Activated CD8-positive, alpha-beta T cell treated with anti-CD3 and anti-CD28 coated beads for 36 hours (primary cell): ENCODE measurements around the gene KRTAP13-1. TPM values are rescaled to one million over a fixed set of nuclear protein-coding genes. Genes with fewer than 3 reads are reported as not detected.

Experiments used
- ATAC-seq: fragments of 200-7000 bp; cut with Tn5 transposase; one replicate; pipeline ENCODE4 v1.10.0; 2021; ENCODE audit warnings: mild to moderate bottlenecking, moderate library complexity
- CTCF ChIA-PET: fragments of 350-600 bp; sonication (Branson Sonifier 250); formaldehyde crosslinking; loops from one replicate; lab custom pipeline; 2021; ENCODE audit warnings: antibody characterized with exemption; lab: Charles Lee
- POLR2A ChIA-PET: fragments of 350-600 bp; sonication (Branson Sonifier 250); formaldehyde crosslinking; loops from one replicate; lab custom pipeline; 2021; ENCODE audit warnings: antibody characterized with exemption; lab: Charles Lee
- DNase-seq: peaks from one replicate; pipeline ENCODE4 v3.0.0-alpha.2; 2020
- H3K27ac Mint-ChIP-seq: one replicate; pipeline ENCODE4 v1.8.0; 2021; ENCODE audit warnings: mild to moderate bottlenecking, mixed read lengths
- H3K27me3 Mint-ChIP-seq: one replicate; pipeline ENCODE4 v1.8.0; 2021; ENCODE audit warnings: mixed read lengths
- H3K36me3 Mint-ChIP-seq: one replicate; pipeline ENCODE4 v1.8.0; 2021; ENCODE audit warnings: low read depth, mixed read lengths
- H3K4me1 Mint-ChIP-seq: one replicate; pipeline ENCODE4 v1.8.0; 2021; ENCODE audit warnings: low read depth, mixed read lengths
- H3K4me3 Mint-ChIP-seq: one replicate; pipeline ENCODE4 v1.8.0; 2021; ENCODE audit warnings: mild to moderate bottlenecking, moderate library complexity, mixed read lengths
- H3K9me3 Mint-ChIP-seq: one replicate; pipeline ENCODE4 v1.8.0; 2021; ENCODE audit warnings: mixed read lengths
- CTCF ChIP-seq: fragments of 200-600 bp; IDR thresholded peaks from one replicate; pipeline ENCODE4 v1.8.0; 2022; ENCODE audit warnings: antibody characterized with exemption, mild to moderate bottlenecking
- intact Hi-C: fragments of 100-400 bp; cut with micrococcal nuclease; formaldehyde crosslinking; loops from one replicate; pipeline ENCODE4 v1.10.0; 2022
- total RNA-seq, 2 experiments: library from RNA; stranded (reverse); gene quantifications; one replicate each; pipeline ENCODE4 v1.2.3, GENCODE V29; 2021

KRTAP13-1 gene
- total RNA-seq, 2 experiments from 2014 or later, result not detected

GRCh38 chr21:30355906-30356305 lies 39.9 kb upstream of the KRTAP13-1 start:
- no peak overlapping the region for H3K27ac Mint-ChIP-seq
- TF ChIP-seq CTCF, result no peak
- no peaks in the 10 kb centered on the region for H3K9me3 Mint-ChIP-seq
- no peaks in the 10 kb centered on the region for H3K4me1 Mint-ChIP-seq
- POLR2A ChIA-PET, result no interaction called here
- DNase-seq (no peak), ATAC-seq (no peak)
- H3K36me3 Mint-ChIP-seq, result no peaks in the 10 kb centered on the region
- CTCF ChIA-PET, result no interaction called here
- no peak overlapping the region for H3K4me3 Mint-ChIP-seq
- H3K27me3 Mint-ChIP-seq, result peaks cover 6% of the 10 kb centered on the region
- intact Hi-C loops, result no loop called here

DNA sequence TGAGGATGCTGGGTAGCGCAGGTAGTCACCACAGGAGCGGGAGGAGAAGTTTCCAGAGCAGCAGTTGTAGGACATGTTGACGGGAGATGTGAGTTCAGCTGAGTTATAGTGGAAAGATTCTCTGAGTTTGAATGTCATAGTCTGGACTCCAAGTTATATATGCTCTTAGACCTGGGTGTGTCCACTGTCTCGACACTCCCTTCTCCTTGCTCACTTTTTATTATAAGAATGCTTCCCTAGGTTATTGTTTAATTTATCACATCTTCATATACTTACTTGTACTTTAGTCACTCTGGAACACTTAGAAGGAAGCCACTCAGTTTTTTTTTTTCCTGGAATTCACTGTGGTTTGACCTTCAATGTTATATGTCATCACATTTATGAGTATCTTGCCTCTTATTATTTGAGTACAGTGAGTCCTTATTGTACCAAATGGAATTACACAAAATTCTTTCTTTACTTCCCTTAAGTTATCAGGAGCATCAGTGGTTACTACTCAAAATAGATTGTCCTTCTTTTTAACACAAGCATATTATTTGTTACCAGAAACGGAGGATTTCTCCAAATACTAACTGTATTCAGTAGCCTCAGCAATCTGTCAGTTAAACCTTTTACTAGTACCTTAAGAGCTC lies 23.6 kb upstream of the KRTAP13-1 start, which contains the start of gene KRTAP13-2:
KRTAP13-2 (minus strand) TSS at position 133 of the 632 bp plus-strand sequence; CDS start at position 75, 58 bp downstream.
- H3K27ac Mint-ChIP-seq, result no peak within 1 kb of the TSS
- ChIA-PET POLR2A (no interaction called here), CTCF (no interaction called here)

DNA sequence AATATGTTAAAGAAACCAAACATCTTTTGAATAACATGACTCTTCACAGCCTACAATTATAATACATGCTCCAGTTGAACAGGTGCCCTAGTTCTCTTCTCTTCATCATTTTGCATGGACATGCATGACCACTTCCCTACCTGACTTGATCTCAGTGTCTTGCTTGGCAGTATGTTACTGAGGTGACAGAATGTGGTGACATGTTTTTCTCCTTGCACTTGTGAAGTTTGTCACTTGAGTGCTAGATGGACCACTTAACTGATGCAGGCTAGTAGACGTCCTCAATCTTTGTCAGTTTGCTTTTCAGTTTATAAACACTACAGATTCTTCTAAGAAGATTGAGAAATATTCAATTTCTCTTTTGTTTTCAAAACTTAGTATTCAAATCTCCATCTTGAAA lies 13.6 kb upstream of the KRTAP13-1 start:
- POLR2A ChIA-PET, result no interaction called here
- CTCF ChIA-PET, result no interaction called here

More for the DNA sequence above, 23.6 kb upstream of the KRTAP13-1 start, which contains the start of gene KRTAP13-2:
- Mint-ChIP-seq H3K4me3 (no peak within 1 kb of the TSS), H3K36me3 (no peaks in the 10 kb centered on the region), H3K9me3 (no peaks in the 10 kb centered on the region), H3K4me1 (no peaks in the 10 kb centered on the region), H3K27me3 (no peaks in the 10 kb centered on the region)
- DNase-seq, result no peak
- TF ChIP-seq CTCF, result no peak
- intact Hi-C loops, result no loop called here
- ATAC-seq, result no peak

GRCh38 chr21:30391492-30392025 lies 4.3 kb upstream of the KRTAP13-1 start:
- peaks cover 5% of the 10 kb centered on the region for H3K9me3 Mint-ChIP-seq
- POLR2A ChIA-PET, result no interaction called here
- no peak overlapping the region for H3K27ac Mint-ChIP-seq
- ATAC-seq (no peak), DNase-seq (no peak)
- CTCF ChIA-PET, result interaction anchor here (0.7 kb wide), 1 partner anchor 12 kb away, joined by 3 read pairs; no protein-coding TSS in a partner anchor
- intact Hi-C loops, result no loop called here
- no peak overlapping the region for H3K4me3 Mint-ChIP-seq
- H3K4me1 Mint-ChIP-seq, result no peaks in the 10 kb centered on the region
- no peak for TF ChIP-seq CTCF
- no peaks in the 10 kb centered on the region for H3K27me3 Mint-ChIP-seq
- H3K36me3 Mint-ChIP-seq, result no peaks in the 10 kb centered on the region

More for the DNA sequence above, 13.6 kb upstream of the KRTAP13-1 start:
- Mint-ChIP-seq H3K4me1 (no peaks in the 10 kb centered on the region), H3K36me3 (no peaks in the 10 kb centered on the region), H3K4me3 (no peak overlapping the region), H3K9me3 (no peaks in the 10 kb centered on the region), H3K27ac (no peak overlapping the region), H3K27me3 (peaks cover 3% of the 10 kb centered on the region)
- DNase-seq (no peak), ATAC-seq (no peak)
- intact Hi-C loops, result no loop called here
- TF ChIP-seq CTCF, result no peak

DNA sequence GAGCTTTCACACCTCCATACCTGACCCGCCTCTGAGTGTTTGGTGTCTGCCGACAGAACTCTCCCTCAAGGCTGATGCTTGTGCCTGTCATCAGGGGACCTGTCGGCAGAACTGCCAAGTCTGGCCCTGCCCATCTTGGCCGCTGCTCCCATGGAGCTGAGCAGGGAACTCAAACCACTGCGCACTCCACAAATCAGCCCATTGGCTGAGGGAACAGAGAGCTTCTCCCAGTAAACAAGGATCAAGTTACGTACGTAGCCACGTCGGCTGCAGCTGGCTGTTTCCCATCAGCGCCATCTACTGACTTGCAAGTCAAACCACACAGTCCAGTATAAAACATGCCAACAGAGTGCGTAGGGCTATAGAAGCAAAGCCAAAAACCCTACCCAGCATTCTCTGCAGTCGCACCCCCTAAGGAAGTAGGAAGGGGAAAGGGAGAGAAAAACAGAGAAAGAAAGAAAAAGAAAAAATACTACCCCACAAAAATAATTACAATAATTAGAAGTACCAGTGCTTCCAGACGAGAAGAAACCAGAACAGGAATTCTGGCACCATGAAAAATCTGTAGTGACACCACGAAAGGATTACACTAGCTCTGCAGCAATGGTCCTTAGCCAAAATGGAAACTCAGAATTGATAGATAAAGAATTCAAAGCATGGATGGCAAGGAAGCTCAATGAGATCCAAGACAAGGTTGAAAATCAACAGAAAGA lies 13.1 kb downstream of the KRTAP13-1 start:
- TF ChIP-seq CTCF, result peak; percentile 45
- H3K4me3 Mint-ChIP-seq, result no peak overlapping the region
- CTCF ChIA-PET, result interaction anchor here (0.9 to 2.2 kb wide), 5 partner anchors 8 to 68 kb away, joined by 3 to 6 read pairs (median 3); no protein-coding TSS in a partner anchor
- intact Hi-C loops, result no loop called here
- DNase-seq (peak; percentile 20), ATAC-seq (no peak)
- POLR2A ChIA-PET, result no interaction called here
- H3K36me3 Mint-ChIP-seq, result no peaks in the 10 kb centered on the region
- H3K9me3 Mint-ChIP-seq, result peaks cover 8% of the 10 kb centered on the region
- H3K4me1 Mint-ChIP-seq, result no peaks in the 10 kb centered on the region
- H3K27me3 Mint-ChIP-seq, result peaks cover 11% of the 10 kb centered on the region
- no peak overlapping the region for H3K27ac Mint-ChIP-seq
